CD4-positive, alpha-beta T cell (primary cell): Measurements from ENCODE around the gene SLC2A10. TPM values are rescaled to one million over a fixed set of nuclear protein-coding genes. Genes with fewer than 3 reads are reported as not detected.

ENCODE experiments used
- ATAC-seq: fragments of 200-7000 bp; cut with Tn5 transposase; one replicate; pipeline ENCODE4 v1.10.0; 2022; ENCODE audit warnings: mild to moderate bottlenecking; ENCODE audit not compliant: poor library complexity
- CTCF ChIA-PET: fragments of 350-600 bp; sonication (Branson Sonifier 250); formaldehyde crosslinking; loops from one replicate; lab custom pipeline; 2021; ENCODE audit warnings: antibody characterized with exemption, inconsistent platforms; lab: Charles Lee
- POLR2A ChIA-PET: fragments of 350-600 bp; sonication (Branson Sonifier 250); formaldehyde crosslinking; loops from one replicate; lab custom pipeline; 2021; ENCODE audit warnings: antibody characterized with exemption, inconsistent platforms; lab: Charles Lee
- DNase-seq, 14 experiments: peaks; one replicate each; pipeline ENCODE4 v3.0.0-alpha.2; 2013 to 2020; ENCODE audit warnings: mixed read lengths in 2 of 14
- H3K27ac ChIP-seq, 2 donors: one replicate each; pipeline versions ENCODE4 v1.5.1 to v1.7.0; 2013; ENCODE audit warnings: low read length in 2 of 2, low read depth in 1 of 2, mild to moderate bottlenecking in 1 of 2
- H3K27me3 ChIP-seq, 2 experiments: 1 replicate in 1 of 2; 2 replicates in 1 of 2; pipeline versions ENCODE4 v1.6.1 to v1.7.0; 2013; ENCODE audit warnings: low read length in 2 of 2, control low read depth in 1 of 2, mild to moderate bottlenecking in 1 of 2, moderate library complexity in 1 of 2; ENCODE audit not compliant: insufficient read depth in 2 of 2, control insufficient read depth in 1 of 2
- H3K36me3 ChIP-seq: one replicate; pipeline ENCODE4 v1.6.1; 2013; ENCODE audit warnings: low read length, control low read depth; ENCODE audit not compliant: insufficient read depth
- H3K4me1 ChIP-seq: one replicate; pipeline ENCODE4 v1.6.1; 2013; ENCODE audit warnings: low read length, control low read depth; ENCODE audit not compliant: insufficient read depth
- H3K4me3 ChIP-seq: one replicate; pipeline ENCODE4 v1.5.1; 2013; ENCODE audit warnings: mild to moderate bottlenecking, low read length, moderate library complexity
- H3K9me3 ChIP-seq, 2 experiments: 1 replicate in 1 of 2; 2 replicates in 1 of 2; pipeline versions ENCODE4 v1.6.1 to v1.7.0; 2013; ENCODE audit warnings: low read length in 2 of 2, mild to moderate bottlenecking in 2 of 2, control low read depth in 1 of 2, moderate library complexity in 1 of 2; ENCODE audit not compliant: control insufficient read depth in 1 of 2, insufficient read depth in 1 of 2
- H3K27ac Mint-ChIP-seq: one replicate; pipeline ENCODE4 v1.8.0; 2020; ENCODE audit warnings: mixed read lengths
- H3K27me3 Mint-ChIP-seq: one replicate; pipeline ENCODE4 v1.8.0; 2021; ENCODE audit warnings: mixed read lengths
- H3K36me3 Mint-ChIP-seq: one replicate; pipeline ENCODE4 v1.8.0; 2021; ENCODE audit warnings: low read depth, mixed read lengths
- H3K4me1 Mint-ChIP-seq: one replicate; pipeline ENCODE4 v1.8.0; 2021; ENCODE audit warnings: low read depth, mixed read lengths
- H3K4me3 Mint-ChIP-seq: one replicate; pipeline ENCODE4 v1.8.0; 2020; ENCODE audit warnings: mild to moderate bottlenecking, mixed read lengths
- H3K9me3 Mint-ChIP-seq: one replicate; pipeline ENCODE4 v1.8.0; 2020; ENCODE audit warnings: mixed read lengths
- CTCF ChIP-seq: fragments of 200-600 bp; IDR thresholded peaks from one replicate; pipeline ENCODE4 v1.8.0; 2022; ENCODE audit warnings: antibody characterized with exemption, mild to moderate bottlenecking
- intact Hi-C, 2 experiments: fragments of 100-400 bp; cut with DNase I in 1 of 2; cut with micrococcal nuclease in 1 of 2; formaldehyde crosslinking; loops; one replicate each; pipeline versions ENCODE4 v1.15.1 to v1.9.0; 2023 to 2025; cut with DNase I, micrococcal nuclease
- total RNA-seq, 174 experiments: library from RNA in 2 of 174; stranded (reverse) in 2 of 174; gene quantifications; one replicate each; pipeline ENCODE4 v1.2.3 and lab custom pipeline; 2021 to 2026

SLC2A10 gene
- total RNA-seq, 2 experiments from 2014 or later: not detected

DNA sequence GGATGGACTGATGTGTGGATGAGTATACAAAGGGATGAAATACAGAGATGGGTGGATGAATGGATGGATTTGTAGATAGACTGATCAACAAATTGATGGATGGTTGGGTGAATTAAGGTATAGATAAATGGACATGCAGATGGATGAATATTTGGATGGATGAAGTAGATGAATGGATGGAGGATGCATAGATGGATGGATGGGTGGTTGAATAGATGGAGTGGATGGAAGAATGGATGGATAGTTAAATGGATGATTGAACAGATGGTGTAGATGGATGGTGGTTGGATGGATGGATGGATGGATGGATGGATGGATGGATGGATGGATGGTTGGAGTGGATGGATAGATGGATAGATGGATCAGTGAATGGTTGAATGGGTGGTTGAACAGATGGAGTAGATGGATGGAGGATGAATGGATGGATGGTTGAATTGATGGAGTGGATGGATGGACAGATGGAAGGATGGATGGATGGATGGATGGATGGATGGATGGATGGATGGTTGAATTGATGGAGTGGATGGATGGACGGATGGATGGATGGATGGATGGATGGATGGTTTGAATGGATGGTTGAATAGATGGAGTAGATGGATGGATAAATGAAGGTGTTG is 15.0 kb downstream of the SLC2A10 start:
- Histone ChIP-seq H3K36me3 (no peaks in the 10 kb centered on the region), H3K9me3 (peaks cover 0 to 13% of the 10 kb centered on the region in 2 experiments), H3K27ac (no peak overlapping the region), H3K4me3 (no peak overlapping the region), H3K27me3 (peaks cover 0 to 2% of the 10 kb centered on the region in 2 experiments), H3K4me1 (no peaks in the 10 kb centered on the region)
- no peak for ATAC-seq
- Mint-ChIP-seq H3K9me3 (peaks cover 11% of the 10 kb centered on the region), H3K4me3 (no peak overlapping the region), H3K36me3 (no peaks in the 10 kb centered on the region), H3K27me3 (no peaks in the 10 kb centered on the region), H3K27ac (no peak overlapping the region), H3K4me1 (no peaks in the 10 kb centered on the region)
- intact Hi-C loops: no loop called here
- ChIA-PET CTCF (no interaction called here), POLR2A (no interaction called here)
- DNase-seq: no peak
- no peak for TF ChIP-seq CTCF

GRCh38 chr20:46725186-46726165 is 16.0 kb downstream of the SLC2A10 start:
- no peak for TF ChIP-seq CTCF
- no peaks in the 10 kb centered on the region for H3K4me1 Mint-ChIP-seq
- H3K27me3 ChIP-seq: peaks cover 0 to 2% of the 10 kb centered on the region in 2 experiments
- H3K4me1 ChIP-seq: no peaks in the 10 kb centered on the region
- H3K36me3 Mint-ChIP-seq: no peaks in the 10 kb centered on the region
- no peak overlapping the region for H3K27ac Mint-ChIP-seq
- H3K27me3 Mint-ChIP-seq: peaks cover 7% of the 10 kb centered on the region
- H3K36me3 ChIP-seq: no peaks in the 10 kb centered on the region
- H3K9me3 Mint-ChIP-seq: peaks cover 4% of the 10 kb centered on the region
- no peak overlapping the region for H3K4me3 ChIP-seq
- DNase-seq: no peak
- H3K4me3 Mint-ChIP-seq: no peak overlapping the region
- no peak for ATAC-seq
- H3K9me3 ChIP-seq: peaks cover 0 to 13% of the 10 kb centered on the region in 2 experiments
- no peak overlapping the region for H3K27ac ChIP-seq
- POLR2A ChIA-PET: no interaction called here
- intact Hi-C loops: no loop called here
- CTCF ChIA-PET: no interaction called here

- Histone ChIP-seq H3K27ac (no peak overlapping the region), H3K36me3 (no peaks in the 10 kb centered on the region), H3K9me3 (peaks cover 0 to 8% of the 10 kb centered on the region in 2 experiments), H3K4me3 (no peak overlapping the region), H3K4me1 (no peaks in the 10 kb centered on the region), H3K27me3 (peaks cover 3 to 13% of the 10 kb centered on the region in 2 experiments)
- ATAC-seq (no peak), DNase-seq (no peak)
- H3K27ac Mint-ChIP-seq: no peak overlapping the region
- H3K4me3 Mint-ChIP-seq: no peak overlapping the region
- peaks cover 23% of the 10 kb centered on the region for H3K27me3 Mint-ChIP-seq
- H3K9me3 Mint-ChIP-seq: no peaks in the 10 kb centered on the region
- H3K36me3 Mint-ChIP-seq: no peaks in the 10 kb centered on the region
- TF ChIP-seq CTCF: no peak
- H3K4me1 Mint-ChIP-seq: no peaks in the 10 kb centered on the region
- CTCF ChIA-PET: no interaction called here
- intact Hi-C loops: no loop called here
- POLR2A ChIA-PET: no interaction called here
Observed at GRCh38 chr20:46731770-46732169, 22.3 kb downstream of the SLC2A10 start.
